HEK293 (cell line): ENCODE results near the gene NSG1.

Experiments used
- CTCF ChIA-PET: fragments of 350-600 bp; formaldehyde crosslinking; extraction: SDS; loops from one replicate; lab custom pipeline; 2021; ENCODE audit warnings: antibody characterized with exemption; lab: Yijun Ruan, JAX
- POLR2A ChIA-PET: fragments of 300-600 bp; formaldehyde crosslinking; extraction: SDS; loops from one replicate; lab custom pipeline; 2020; ENCODE audit warnings: antibody characterized with exemption, inconsistent platforms; lab: Yijun Ruan, JAX
- H3K27ac ChIP-seq: fragments of 200-500 bp; sonication (Bioruptor generic); 2 replicates; pipeline ENCODE4 v1.5.1; 2014; ENCODE audit warnings: low read depth, low read length, control low read depth, inconsistent platforms; ENCODE audit errors: extremely low read depth
- H3K36me3 ChIP-seq, 2 experiments: fragments of 200-500 bp in 1 of 2; sonication (Bioruptor generic) in 1 of 2; 1 replicate in 1 of 2; 2 replicates in 1 of 2; pipeline ENCODE4 v1.5.1; 2014 to 2017; ENCODE audit warnings: inconsistent platforms in 2 of 2, low read length in 2 of 2; ENCODE audit not compliant: control insufficient read depth in 2 of 2, insufficient read depth in 1 of 2
- H3K4me1 ChIP-seq: fragments of 200-500 bp; sonication (Bioruptor generic); 2 replicates; pipeline ENCODE4 v1.5.1; 2014; ENCODE audit warnings: mild to moderate bottlenecking, low read length, inconsistent platforms; ENCODE audit not compliant: control insufficient read depth, insufficient read depth
- H3K4me3 ChIP-seq: 2 replicates; pipeline ENCODE4 v1.5.1; 2011; ENCODE audit warnings: low read depth, mild to moderate bottlenecking, control low read depth, low read length, moderate library complexity
- H3K9me3 ChIP-seq: fragments of 200-500 bp; sonication (Bioruptor generic); 2 replicates; pipeline ENCODE4 v1.5.1; 2014; ENCODE audit warnings: low read depth, low read length, inconsistent platforms; ENCODE audit not compliant: control insufficient read depth, insufficient read depth
- GFI1B ChIP-seq: fragments of 450-650 bp; formaldehyde crosslinking; IDR thresholded peaks from 2 replicates; pipeline ENCODE4 v1.5.1; 2016; ENCODE audit warnings: missing biosample characterization, missing genetic modification characterization
- GLI2 ChIP-seq: fragments of 450-650 bp; formaldehyde crosslinking; IDR thresholded peaks from 2 replicates; pipeline ENCODE4; 2017; ENCODE audit warnings: missing biosample characterization, missing genetic modification characterization, low read depth, borderline replicate concordance
- GLIS2 ChIP-seq: fragments of 450-650 bp; formaldehyde crosslinking; IDR thresholded peaks from 2 replicates; pipeline ENCODE4 v1.5.1; 2016; ENCODE audit warnings: missing biosample characterization, missing genetic modification characterization
- MEIS1 ChIP-seq: sonication (generic); formaldehyde crosslinking; IDR thresholded peaks from 2 replicates; pipeline ENCODE4 v1.8.1; 2022; ENCODE audit warnings: missing genetic modification reagents, mild to moderate bottlenecking, borderline replicate concordance
- RBAK ChIP-seq: fragments of 450-650 bp; formaldehyde crosslinking; IDR thresholded peaks from 2 replicates; pipeline ENCODE4 v1.5.1; 2016; ENCODE audit warnings: missing biosample characterization, missing genetic modification characterization
- REST ChIP-seq: fragments of 450-650 bp; formaldehyde crosslinking; IDR thresholded peaks from 2 replicates; pipeline ENCODE4 v1.5.1; 2016; ENCODE audit warnings: missing biosample characterization, missing genetic modification characterization
- SP7 ChIP-seq: fragments of 450-650 bp; formaldehyde crosslinking; IDR thresholded peaks from 2 replicates; pipeline ENCODE4 v1.5.1; 2016; ENCODE audit warnings: missing biosample characterization, missing genetic modification characterization
- ZNF175 ChIP-seq: fragments of 450-650 bp; formaldehyde crosslinking; IDR thresholded peaks from 2 replicates; pipeline ENCODE4 v1.5.1; 2016; ENCODE audit warnings: missing biosample characterization, missing genetic modification characterization
- ZNF211 ChIP-seq: fragments of 450-650 bp; formaldehyde crosslinking; IDR thresholded peaks from 2 replicates; pipeline ENCODE4 v1.5.1; 2016; ENCODE audit warnings: low read depth, missing biosample characterization, missing genetic modification characterization
- ZNF280C ChIP-seq: fragments of 450-650 bp; formaldehyde crosslinking; IDR thresholded peaks from 2 replicates; pipeline ENCODE4 v1.5.1; 2016; ENCODE audit warnings: missing biosample characterization, missing genetic modification characterization
- ZNF776 ChIP-seq: fragments of 450-650 bp; formaldehyde crosslinking; IDR thresholded peaks from 2 replicates; pipeline ENCODE4 v1.5.0; 2017; ENCODE audit warnings: missing biosample characterization, missing genetic modification characterization, borderline replicate concordance
- ZNF791 ChIP-seq: fragments of 450-650 bp; formaldehyde crosslinking; IDR thresholded peaks from 2 replicates; pipeline ENCODE4 v1.5.1; 2016; ENCODE audit warnings: missing biosample characterization, missing genetic modification characterization
- ZSCAN30 ChIP-seq: fragments of 450-650 bp; IDR thresholded peaks from 2 replicates; pipeline ENCODE4 v1.5.1; 2018; ENCODE audit warnings: missing biosample characterization, mild to moderate bottlenecking, missing genetic modification characterization, moderate library complexity
- TF ChIP-seq, protein P1 (sequence below): fragments of 450-650 bp; formaldehyde crosslinking; IDR thresholded peaks from 2 replicates; pipeline ENCODE4 v1.5.1; 2016; ENCODE audit warnings: missing biosample characterization, missing genetic modification characterization, low read depth
- TF ChIP-seq, protein P2 (sequence below): fragments of 450-650 bp; formaldehyde crosslinking; IDR thresholded peaks from 2 replicates; pipeline ENCODE4 v1.5.1; 2016; ENCODE audit warnings: missing biosample characterization, missing genetic modification characterization

NSG1 gene

DNA sequence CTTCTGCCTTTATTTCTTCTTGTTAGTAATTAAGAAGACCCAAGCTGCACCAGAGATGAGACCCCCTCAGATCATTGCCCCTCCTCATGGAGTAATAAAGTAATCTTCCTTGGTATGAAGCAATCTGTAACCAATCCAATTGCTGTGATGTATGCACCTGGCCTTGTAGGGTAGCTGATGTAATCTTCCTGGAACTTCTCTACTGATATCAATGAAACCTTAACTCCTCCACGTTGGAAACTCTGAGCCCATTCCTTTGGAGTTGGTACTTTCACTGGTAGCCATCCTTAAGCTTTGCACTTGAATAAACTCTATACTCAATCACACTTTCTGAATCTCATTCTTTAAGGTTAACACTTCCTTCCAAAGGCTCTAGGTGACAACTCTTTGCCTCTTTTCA is 31.6 kb upstream of the NSG1 start:
- POLR2A ChIA-PET = no interaction called here
- TF ChIP-seq GFI1B (tag by site-specific recombination) (no peak), RBAK (no peak), ZNF175 (tag by site-specific recombination) (no peak), MEIS1 (CRISPR knock-in tag) (no peak), SP7 (tag by site-specific recombination) (no peak), GLIS2 (tag by site-specific recombination) (no peak), ZNF280C (tag by site-specific recombination) (no peak), ZSCAN30 (tag by site-specific recombination) (no peak)
- TF ChIP-seq, protein P1, sequence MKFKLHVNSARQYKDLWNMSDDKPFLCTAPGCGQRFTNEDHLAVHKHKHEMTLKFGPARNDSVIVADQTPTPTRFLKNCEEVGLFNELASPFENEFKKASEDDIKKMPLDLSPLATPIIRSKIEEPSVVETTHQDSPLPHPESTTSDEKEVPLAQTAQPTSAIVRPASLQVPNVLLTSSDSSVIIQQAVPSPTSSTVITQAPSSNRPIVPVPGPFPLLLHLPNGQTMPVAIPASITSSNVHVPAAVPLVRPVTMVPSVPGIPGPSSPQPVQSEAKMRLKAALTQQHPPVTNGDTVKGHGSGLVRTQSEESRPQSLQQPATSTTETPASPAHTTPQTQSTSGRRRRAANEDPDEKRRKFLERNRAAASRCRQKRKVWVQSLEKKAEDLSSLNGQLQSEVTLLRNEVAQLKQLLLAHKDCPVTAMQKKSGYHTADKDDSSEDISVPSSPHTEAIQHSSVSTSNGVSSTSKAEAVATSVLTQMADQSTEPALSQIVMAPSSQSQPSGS = no peak
- TF ChIP-seq, all 188 proteins: peak for 0
- Histone ChIP-seq H3K4me1 (no peaks in the 10 kb centered on the region), H3K36me3 (no peaks in the 10 kb centered on the region), H3K9me3 (no peaks in the 10 kb centered on the region), H3K27ac (no peak overlapping the region), H3K4me3 (no peak overlapping the region)
- CTCF ChIA-PET = interaction anchor here (1.2 kb wide), 1 partner anchor 29 kb away, joined by 3 read pairs; no protein-coding TSS in a partner anchor

DNA sequence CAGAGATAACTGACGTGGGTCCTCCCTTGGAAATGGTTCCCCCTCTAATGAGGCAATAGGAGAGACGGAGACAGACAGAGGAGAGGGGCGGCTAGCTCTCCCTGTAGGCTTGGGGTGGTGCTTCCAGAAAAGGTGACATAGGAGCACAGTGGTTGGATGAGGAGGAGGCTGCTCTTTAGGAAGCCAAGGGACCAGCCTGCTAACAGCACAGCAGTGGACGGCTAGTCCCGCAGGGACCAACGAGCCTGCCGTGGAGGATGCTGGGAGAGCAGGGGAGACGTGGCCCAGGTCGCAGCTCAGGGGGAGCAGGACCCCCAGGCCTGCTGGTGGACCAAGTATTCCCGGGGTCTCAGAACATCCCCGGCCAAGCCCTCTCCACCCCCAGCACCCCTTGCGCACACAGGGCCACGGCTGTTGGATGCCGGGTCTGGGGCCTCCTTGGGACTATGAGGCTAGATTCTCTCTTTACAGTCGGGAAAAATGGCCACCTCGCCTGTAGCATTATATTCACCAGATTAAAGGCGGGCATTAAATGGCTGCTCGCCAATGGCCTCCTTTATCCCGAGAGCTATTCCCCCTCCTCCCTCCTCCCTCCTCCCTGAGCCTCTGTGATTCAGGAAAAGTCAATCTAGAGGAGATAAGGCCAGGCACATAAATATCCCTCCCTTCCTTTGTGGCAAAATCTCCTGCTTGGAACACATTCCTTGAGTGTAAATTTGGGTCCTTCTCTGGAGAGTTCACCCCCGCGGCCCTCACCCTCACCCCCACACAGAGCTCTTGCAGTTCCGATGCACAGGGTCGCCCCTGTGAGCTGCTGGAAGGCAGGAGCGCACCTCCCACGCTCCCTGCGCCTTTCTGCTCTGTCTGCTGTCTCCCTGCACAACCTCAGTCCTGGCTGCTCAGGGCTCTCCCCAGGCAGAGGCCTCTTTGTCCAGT is 30.5 kb upstream of the NSG1 start:
- no peaks in the 10 kb centered on the region for H3K4me1 ChIP-seq
- H3K27ac ChIP-seq = no peak overlapping the region
- ChIA-PET CTCF (interaction anchor here (1.2 kb wide), 2 partner anchors 28 to 76 kb away, joined by 3 to 4 read pairs; no protein-coding TSS in a partner anchor), POLR2A (no interaction called here)
- TF ChIP-seq ZNF211 (tag by site-specific recombination) (no peak), ZNF791 (no peak), ZNF776 (tag by site-specific recombination) (no peak), GLI2 (tag by site-specific recombination) (no peak), REST (no peak)
- TF ChIP-seq, protein P2, sequence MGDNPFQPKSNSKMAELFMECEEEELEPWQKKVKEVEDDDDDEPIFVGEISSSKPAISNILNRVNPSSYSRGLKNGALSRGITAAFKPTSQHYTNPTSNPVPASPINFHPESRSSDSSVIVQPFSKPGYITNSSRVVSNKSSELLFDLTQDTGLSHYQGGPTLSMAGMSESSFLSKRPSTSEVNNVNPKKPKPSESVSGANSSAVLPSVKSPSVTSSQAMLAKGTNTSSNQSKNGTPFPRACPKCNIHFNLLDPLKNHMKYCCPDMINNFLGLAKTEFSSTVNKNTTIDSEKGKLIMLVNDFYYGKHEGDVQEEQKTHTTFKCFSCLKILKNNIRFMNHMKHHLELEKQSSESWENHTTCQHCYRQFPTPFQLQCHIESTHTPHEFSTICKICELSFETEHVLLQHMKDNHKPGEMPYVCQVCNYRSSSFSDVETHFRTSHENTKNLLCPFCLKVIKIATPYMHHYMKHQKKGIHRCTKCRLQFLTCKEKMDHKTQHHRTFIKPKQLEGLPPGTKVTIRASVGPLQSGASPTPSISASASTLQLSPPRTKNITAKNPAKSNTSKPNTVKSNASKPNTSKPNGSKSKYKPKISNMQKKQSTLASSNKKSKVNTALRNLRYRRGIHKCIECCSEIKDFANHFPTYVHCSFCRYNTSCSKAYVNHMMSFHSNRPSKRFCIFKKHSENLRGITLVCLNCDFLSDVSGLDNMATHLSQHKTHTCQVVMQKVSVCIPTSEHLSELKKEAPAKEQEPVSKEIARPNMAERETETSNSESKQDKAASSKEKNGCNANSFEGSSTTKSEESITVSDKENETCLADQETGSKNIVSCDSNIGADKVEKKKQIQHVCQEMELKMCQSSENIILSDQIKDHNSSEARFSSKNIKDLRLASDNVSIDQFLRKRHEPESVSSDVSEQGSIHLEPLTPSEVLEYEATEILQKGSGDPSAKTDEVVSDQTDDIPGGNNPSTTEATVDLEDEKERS (tag by site-specific recombination) = no peak
- H3K9me3 ChIP-seq = no peaks in the 10 kb centered on the region
- H3K36me3 ChIP-seq = no peaks in the 10 kb centered on the region
- no peak overlapping the region for H3K4me3 ChIP-seq
